ENCODE results near the gene PIP5K1C.
A peak's percentile ranks its signal among the peaks of the same experiment; 100 is the strongest.
"Not testable (repeated sequence)": the region's sequence is repeated elsewhere in the genome, so short reads cannot be mapped to it uniquely, and the experiment has no call there.

Gene PIP5K1C

DNA sequence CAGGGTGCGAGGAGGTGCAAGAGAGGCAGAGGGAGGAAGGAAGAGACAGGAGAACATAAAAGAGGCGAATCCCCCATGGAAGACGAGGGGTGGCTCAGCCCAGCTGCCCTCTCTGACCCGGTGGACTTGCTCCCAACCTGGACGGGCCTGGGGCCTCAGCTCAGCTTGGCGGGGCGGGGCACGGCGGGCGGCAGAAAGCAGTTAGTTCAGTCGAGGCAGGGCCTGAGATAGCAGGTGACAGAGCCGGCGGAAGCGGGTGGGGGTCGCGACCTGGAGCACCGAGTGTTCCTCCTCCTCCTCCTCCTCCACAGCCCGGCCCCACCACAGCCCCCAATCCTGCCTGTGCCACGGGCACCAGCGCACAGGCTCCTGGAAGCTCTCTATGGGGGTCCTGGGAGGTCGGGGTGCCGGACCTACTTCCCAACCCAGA lies 66.7 kb downstream of the PIP5K1C start:
- TF ChIP-seq, protein P1, sequence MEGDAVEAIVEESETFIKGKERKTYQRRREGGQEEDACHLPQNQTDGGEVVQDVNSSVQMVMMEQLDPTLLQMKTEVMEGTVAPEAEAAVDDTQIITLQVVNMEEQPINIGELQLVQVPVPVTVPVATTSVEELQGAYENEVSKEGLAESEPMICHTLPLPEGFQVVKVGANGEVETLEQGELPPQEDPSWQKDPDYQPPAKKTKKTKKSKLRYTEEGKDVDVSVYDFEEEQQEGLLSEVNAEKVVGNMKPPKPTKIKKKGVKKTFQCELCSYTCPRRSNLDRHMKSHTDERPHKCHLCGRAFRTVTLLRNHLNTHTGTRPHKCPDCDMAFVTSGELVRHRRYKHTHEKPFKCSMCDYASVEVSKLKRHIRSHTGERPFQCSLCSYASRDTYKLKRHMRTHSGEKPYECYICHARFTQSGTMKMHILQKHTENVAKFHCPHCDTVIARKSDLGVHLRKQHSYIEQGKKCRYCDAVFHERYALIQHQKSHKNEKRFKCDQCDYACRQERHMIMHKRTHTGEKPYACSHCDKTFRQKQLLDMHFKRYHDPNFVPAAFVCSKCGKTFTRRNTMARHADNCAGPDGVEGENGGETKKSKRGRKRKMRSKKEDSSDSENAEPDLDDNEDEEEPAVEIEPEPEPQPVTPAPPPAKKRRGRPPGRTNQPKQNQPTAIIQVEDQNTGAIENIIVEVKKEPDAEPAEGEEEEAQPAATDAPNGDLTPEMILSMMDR (conservative IDR thresholded peaks at IDR 0.05) = no peak
- H3K27ac ChIP-seq = no peak overlapping the region

DNA sequence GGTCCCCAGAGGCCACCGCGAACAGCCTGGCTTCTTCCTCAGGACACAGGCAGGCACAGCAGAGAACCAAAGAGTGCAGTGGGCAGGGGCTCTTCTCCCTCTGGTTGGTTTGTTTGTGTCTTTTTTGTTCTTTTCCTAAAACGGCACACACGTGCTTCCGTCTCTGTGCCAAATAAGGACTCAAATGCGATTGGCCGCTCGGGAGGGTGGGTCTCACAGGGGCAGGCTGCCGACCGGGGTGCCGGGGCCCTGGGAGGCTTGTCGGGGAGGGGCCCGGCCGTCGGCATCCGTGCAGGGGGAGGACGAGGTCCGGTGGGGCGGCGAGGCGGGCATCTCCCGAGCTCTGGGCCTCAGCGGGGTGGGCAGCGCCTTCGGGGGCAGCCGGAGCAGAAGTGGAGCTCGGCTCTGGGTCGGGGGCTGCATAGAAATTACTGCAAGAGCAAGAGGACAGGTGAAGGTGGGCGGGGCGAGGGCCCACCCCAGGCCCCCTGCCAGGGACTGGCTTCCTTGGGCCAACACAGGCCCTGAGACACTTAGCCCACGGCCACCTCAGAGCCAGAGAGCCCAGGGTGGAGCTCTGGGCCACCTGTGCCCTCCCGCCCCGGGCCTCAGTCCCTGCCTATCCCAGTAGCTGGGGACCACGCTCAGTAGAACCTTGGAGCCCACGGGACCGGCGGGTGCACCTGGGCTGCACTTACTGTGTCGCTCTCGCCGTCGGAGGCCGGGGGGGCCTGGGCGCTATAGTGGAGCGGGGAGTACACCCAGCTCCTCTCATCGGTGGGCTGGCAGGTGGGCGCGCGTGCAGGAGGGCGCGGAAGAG lies 67.3 kb downstream of the PIP5K1C start:
- no peak overlapping the region for H3K27ac ChIP-seq
- TF ChIP-seq, protein P1 (conservative IDR thresholded peaks at IDR 0.05) = no peak

DNA sequence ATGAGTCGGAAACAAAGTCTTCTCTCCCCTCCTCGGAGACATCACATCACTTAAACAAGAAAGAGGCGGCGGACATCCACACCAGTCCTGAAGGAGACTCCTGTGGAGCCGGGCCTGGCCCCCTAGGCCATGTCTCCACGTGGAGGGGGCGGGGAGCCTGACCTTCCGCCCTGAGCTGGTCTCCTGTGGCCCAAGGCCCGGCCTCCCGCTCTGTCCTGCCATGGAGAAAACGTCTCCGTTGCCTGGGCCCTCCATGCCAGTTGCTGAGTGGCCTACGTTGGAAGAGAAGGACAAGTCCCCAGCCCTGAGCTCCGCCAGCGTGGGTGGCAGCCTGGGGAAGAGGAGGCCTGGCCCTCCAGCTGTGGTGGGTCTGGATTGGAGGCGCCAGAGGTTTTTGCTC lies 68.2 kb downstream of the PIP5K1C start:
- TF ChIP-seq, protein P1 (conservative IDR thresholded peaks at IDR 0.05) = no peak

DNA sequence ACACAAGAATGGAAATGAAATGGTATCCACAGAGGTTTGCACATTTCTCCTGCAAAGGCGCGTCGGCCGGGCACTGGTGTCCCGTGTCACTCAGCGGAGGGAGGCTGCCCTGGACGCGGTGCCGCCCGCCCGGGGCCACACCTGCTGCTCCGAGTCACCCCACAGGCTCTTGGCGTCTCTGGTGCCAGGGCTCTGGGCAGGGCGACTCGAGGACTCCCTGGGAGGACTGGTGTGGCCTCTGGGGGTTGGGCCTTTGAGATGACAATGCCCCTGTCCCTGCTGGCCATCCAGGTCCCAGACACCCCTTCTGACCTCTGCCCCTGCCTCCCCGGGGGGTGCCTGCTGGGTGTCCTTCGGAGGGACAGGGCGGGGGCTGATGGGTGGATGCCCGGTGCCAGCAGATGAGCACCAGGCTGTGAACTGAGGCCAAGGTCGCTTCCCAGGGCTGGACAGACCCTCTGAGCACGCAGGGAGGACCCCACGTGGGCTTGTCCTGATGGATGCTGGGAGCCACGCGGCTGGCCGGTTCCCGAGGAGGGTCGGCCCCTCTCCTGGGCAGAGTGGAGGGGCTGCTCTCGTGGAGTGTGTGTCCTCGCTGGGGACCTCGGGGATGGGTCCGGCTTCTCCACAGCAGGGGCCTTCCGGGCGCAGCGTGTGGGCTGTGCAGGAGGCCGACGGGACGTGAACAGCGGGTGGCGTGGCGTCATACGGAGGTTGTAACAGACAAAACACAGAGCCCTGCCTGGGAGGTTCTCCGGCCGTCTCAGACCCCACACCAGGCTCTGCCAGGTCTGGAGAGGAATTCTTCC lies 69.0 kb downstream of the PIP5K1C start:
- no peak overlapping the region for H3K27ac ChIP-seq
- TF ChIP-seq, protein P1 (conservative IDR thresholded peaks at IDR 0.05) = no peak

More for the DNA sequence above, 68.2 kb downstream of the PIP5K1C start:
- no peak overlapping the region for H3K27ac ChIP-seq

DNA sequence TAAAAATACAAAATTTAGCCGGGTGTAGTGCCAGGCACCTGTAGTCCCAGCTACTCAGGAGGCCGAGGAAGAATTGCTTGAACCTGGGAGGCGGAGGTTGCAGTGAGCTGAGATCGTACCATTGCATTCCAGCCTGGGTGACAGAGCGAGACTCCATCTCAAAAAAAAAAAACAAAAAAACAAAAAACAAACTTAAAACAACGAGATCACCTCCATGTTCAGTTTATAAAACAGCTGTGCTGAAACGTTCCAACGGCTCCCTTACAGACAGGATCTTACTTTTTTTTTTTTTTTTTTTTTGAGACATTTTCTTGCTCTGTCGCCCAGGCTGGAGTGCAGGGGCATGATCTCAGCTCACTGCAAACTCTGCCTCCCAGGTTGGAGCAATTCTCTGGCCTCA lies 71.5 kb downstream of the PIP5K1C start:
- not testable (repeated sequence) for H3K27ac ChIP-seq

DNA sequence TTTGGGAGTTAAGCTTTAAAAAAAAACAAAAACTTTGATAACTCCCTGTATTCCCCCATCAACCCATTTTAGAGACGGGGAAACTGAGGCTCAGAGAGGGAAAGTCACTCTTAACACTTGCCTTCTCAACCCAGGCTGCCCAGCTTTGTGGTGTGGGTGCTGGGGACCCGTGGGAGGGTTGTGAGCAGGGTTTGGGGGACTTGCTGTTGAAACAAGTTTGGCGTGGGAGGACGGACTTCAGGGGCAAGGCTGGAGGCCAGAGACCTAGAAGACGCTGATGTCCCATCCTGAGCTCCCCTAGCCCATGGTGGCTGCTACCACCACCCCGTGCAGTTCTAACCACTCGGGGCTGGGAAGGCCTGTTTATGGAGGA lies 72.9 kb downstream of the PIP5K1C start:
- H3K27ac ChIP-seq = peak overlapping the region; percentile 88; the same call in 1 of the 2 replicates
- TF ChIP-seq, protein P1 (conservative IDR thresholded peaks at IDR 0.05) = no peak

DNA sequence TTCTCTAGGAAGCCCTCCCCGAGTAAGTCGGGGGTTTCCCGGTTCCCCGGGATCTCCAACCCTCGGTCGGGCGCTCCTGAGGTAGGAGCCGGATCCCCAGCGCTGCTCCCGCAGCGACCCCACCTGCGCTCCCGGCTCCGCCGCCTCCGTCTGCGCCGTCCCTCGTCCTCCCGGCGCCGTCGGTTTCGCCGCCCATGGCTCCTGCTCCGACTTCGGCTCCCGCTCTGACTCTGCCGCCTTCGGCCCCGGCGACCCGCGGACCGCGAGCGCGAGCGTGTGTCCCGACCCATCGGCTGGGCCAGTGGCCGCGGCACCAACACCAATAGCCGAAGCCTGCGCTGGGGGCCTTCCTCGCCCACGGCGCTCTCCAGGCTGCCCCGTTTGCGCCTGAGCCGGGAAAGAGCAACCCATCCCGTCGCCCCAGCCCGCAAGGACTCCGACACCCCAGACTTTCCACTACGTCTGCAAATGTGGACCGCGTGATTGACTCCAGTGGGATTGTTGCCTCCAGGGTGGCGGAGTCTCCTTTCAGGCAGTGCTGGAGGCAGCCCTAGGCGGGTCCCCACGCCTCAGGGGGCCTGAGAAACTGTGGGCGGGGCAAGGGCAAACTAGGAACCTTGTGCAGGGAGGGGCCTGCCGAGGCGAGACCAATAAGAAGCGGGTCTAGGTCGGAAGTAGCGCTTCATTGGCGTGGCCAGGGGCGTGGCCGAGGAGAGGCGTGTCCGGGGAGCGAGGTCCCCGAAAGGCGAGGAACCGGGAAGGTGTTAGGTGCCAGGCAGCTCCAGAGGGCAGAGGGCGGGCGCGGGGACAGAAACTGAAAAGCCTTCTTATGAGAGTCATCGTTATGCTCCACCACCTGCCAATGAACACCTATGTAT lies 73.6 kb downstream of the PIP5K1C start, which contains the start of gene CACTIN:
Gene CACTIN, minus strand, starts transcription at position 318 of the 878 bp plus-strand sequence. Its CDS starts 28 bp downstream, at position 290.
- H3K27ac ChIP-seq = peak within 1 kb of the TSS; percentile 88
- TF ChIP-seq, protein P1 (conservative IDR thresholded peaks at IDR 0.05) = no peak

Measured in VCaP (cell line).